Stimulated activated naive B cell treated with anti-CD40 and anti-IgM and Interleukin-4, amounts not matched to agents 10 μg/mL and 1 μg/mL and 100 μg/mL, for 72 hours (primary cell): Measurements from ENCODE around the gene CNTNAP1.

Experiments
- ATAC-seq, 2 donors: fragments of 150-1000 bp; cut with Tn5 transposase; replicated peaks; 2 replicates each; pipeline ENCODE4 v1.10.0; 2021; ENCODE audit warnings: moderate library complexity in 1 of 2
- DNase-seq: peaks from one replicate; pipeline ENCODE4 v3.0.0; 2021
- H3K27ac Mint-ChIP-seq: one replicate; pipeline ENCODE4 v1.8.0; 2022; ENCODE audit warnings: mild to moderate bottlenecking, mixed read lengths
- H3K27me3 Mint-ChIP-seq, 2 donors: one replicate each; pipeline ENCODE4 v1.8.0; 2022; ENCODE audit warnings: mixed read lengths in 2 of 2
- H3K36me3 Mint-ChIP-seq, 2 donors: one replicate each; pipeline ENCODE4 v1.8.0; 2022; ENCODE audit warnings: mixed read lengths in 2 of 2, mild to moderate bottlenecking in 1 of 2
- H3K4me1 Mint-ChIP-seq, 2 donors: one replicate each; pipeline ENCODE4 v1.8.0; 2022; ENCODE audit warnings: mixed read lengths in 2 of 2, mild to moderate bottlenecking in 1 of 2
- H3K4me3 Mint-ChIP-seq, 2 donors: one replicate each; pipeline ENCODE4 v1.8.0; 2022; ENCODE audit warnings: mild to moderate bottlenecking in 2 of 2, mixed read lengths in 2 of 2, moderate library complexity in 1 of 2
- H3K9me3 Mint-ChIP-seq, 2 donors: one replicate each; pipeline ENCODE4 v1.8.0; 2022; ENCODE audit warnings: mixed read lengths in 2 of 2, mild to moderate bottlenecking in 1 of 2

The CNTNAP1 gene

GRCh38 chr17:42685831-42686230 lies 3.5 kb downstream of the CNTNAP1 start:
- Mint-ChIP-seq H3K27me3 (peaks cover 26 to 36% of the 10 kb centered on the region in 2 donors), H3K36me3 (peaks cover 2 to 16% of the 10 kb centered on the region in 2 donors), H3K9me3 (no peaks in the 10 kb centered on the region), H3K27ac (peak overlapping the region; percentile 22), H3K4me1 (peaks cover 28 to 31% of the 10 kb centered on the region in 2 donors), H3K4me3 (no peak overlapping the region)
- no peak for DNase-seq
- no peak for ATAC-seq

- DNase-seq (no peak), ATAC-seq (no peak)
- peaks cover 2 to 16% of the 10 kb centered on the region in 2 donors for H3K36me3 Mint-ChIP-seq
- H3K4me3 Mint-ChIP-seq = no peak overlapping the region
- no peak overlapping the region for H3K27ac Mint-ChIP-seq
- H3K4me1 Mint-ChIP-seq = peaks cover 24% of the 10 kb centered on the region in 2 donors
- H3K9me3 Mint-ChIP-seq = no peaks in the 10 kb centered on the region
- H3K27me3 Mint-ChIP-seq = peaks cover 20 to 29% of the 10 kb centered on the region in 2 donors
These were observed 4.3 kb downstream of the CNTNAP1 start for GRCh38 chr17:42686520-42687128.

- peaks cover 2 to 16% of the 10 kb centered on the region in 2 donors for H3K36me3 Mint-ChIP-seq
- peaks cover 9 to 17% of the 10 kb centered on the region in 2 donors for H3K27me3 Mint-ChIP-seq
- ATAC-seq (no peak), DNase-seq (no peak)
- peak overlapping the region; percentile 59 for H3K27ac Mint-ChIP-seq
- no peak overlapping the region for H3K4me3 Mint-ChIP-seq
- no peaks in the 10 kb centered on the region for H3K9me3 Mint-ChIP-seq
- peaks cover 12 to 14% of the 10 kb centered on the region in 2 donors for H3K4me1 Mint-ChIP-seq
These were observed 5.5 kb downstream of the CNTNAP1 start for GRCh38 chr17:42687707-42688320.

GRCh38 chr17:42690596-42690995 lies 8.3 kb downstream of the CNTNAP1 start:
- DNase-seq (no peak), ATAC-seq (no peak)
- Mint-ChIP-seq H3K36me3 (peaks cover 3 to 19% of the 10 kb centered on the region in 2 donors), H3K27ac (peak overlapping the region; percentile 39), H3K4me1 (no peaks in the 10 kb centered on the region), H3K4me3 (no peak overlapping the region), H3K27me3 (no peaks in the 10 kb centered on the region), H3K9me3 (no peaks in the 10 kb centered on the region)

GRCh38 chr17:42691021-42691545 lies 8.8 kb downstream of the CNTNAP1 start:
- peaks cover 5 to 20% of the 10 kb centered on the region in 2 donors for H3K36me3 Mint-ChIP-seq
- H3K9me3 Mint-ChIP-seq = no peaks in the 10 kb centered on the region
- peak overlapping the region; percentile 39 for H3K27ac Mint-ChIP-seq
- DNase-seq (no peak), ATAC-seq (peak in 1 of 2 donors; percentile 23)
- no peaks in the 10 kb centered on the region for H3K4me1 Mint-ChIP-seq
- H3K4me3 Mint-ChIP-seq = no peak overlapping the region
- no peaks in the 10 kb centered on the region for H3K27me3 Mint-ChIP-seq

GRCh38 chr17:42692489-42692888 lies 10.2 kb downstream of the CNTNAP1 start:
- H3K4me3 Mint-ChIP-seq = no peak overlapping the region
- peaks cover 5 to 16% of the 10 kb centered on the region in 2 donors for H3K36me3 Mint-ChIP-seq
- ATAC-seq = no peak
- H3K27ac Mint-ChIP-seq = no peak overlapping the region
- no peaks in the 10 kb centered on the region for H3K4me1 Mint-ChIP-seq
- no peaks in the 10 kb centered on the region for H3K9me3 Mint-ChIP-seq
- H3K27me3 Mint-ChIP-seq = no peaks in the 10 kb centered on the region
- DNase-seq = no peak

GRCh38 chr17:42694524-42694923 lies 12.2 kb downstream of the CNTNAP1 start:
- H3K27ac Mint-ChIP-seq = no peak overlapping the region
- H3K4me3 Mint-ChIP-seq = no peak overlapping the region
- peaks cover 7 to 23% of the 10 kb centered on the region in 2 donors for H3K36me3 Mint-ChIP-seq
- no peak for ATAC-seq
- no peak for DNase-seq
- no peaks in the 10 kb centered on the region for H3K27me3 Mint-ChIP-seq
- no peaks in the 10 kb centered on the region for H3K9me3 Mint-ChIP-seq
- no peaks in the 10 kb centered on the region for H3K4me1 Mint-ChIP-seq

- ATAC-seq = no peak
- peak overlapping the region; percentile 22 for H3K27ac Mint-ChIP-seq
These were observed 13.2 kb downstream of the CNTNAP1 start for GRCh38 chr17:42695500-42695899.

GRCh38 chr17:42697108-42697811 lies 14.9 kb downstream of the CNTNAP1 start:
- ATAC-seq = no peak
- H3K4me3 Mint-ChIP-seq = no peak overlapping the region
- no peaks in the 10 kb centered on the region for H3K9me3 Mint-ChIP-seq
- DNase-seq = no peak
- H3K4me1 Mint-ChIP-seq = peaks cover 9 to 12% of the 10 kb centered on the region in 2 donors
- H3K27me3 Mint-ChIP-seq = no peaks in the 10 kb centered on the region
- H3K27ac Mint-ChIP-seq = no peak overlapping the region
- H3K36me3 Mint-ChIP-seq = peaks cover 29 to 48% of the 10 kb centered on the region in 2 donors

More at GRCh38 chr17:42695500-42695899, 13.2 kb downstream of the CNTNAP1 start:
- Mint-ChIP-seq H3K4me1 (no peaks in the 10 kb centered on the region), H3K4me3 (no peak overlapping the region), H3K9me3 (no peaks in the 10 kb centered on the region), H3K36me3 (peaks cover 13 to 31% of the 10 kb centered on the region in 2 donors), H3K27me3 (no peaks in the 10 kb centered on the region)
- DNase-seq = no peak

GRCh38 chr17:42698736-42699414 lies 16.5 kb downstream of the CNTNAP1 start:
- Mint-ChIP-seq H3K27ac (no peak overlapping the region), H3K9me3 (no peaks in the 10 kb centered on the region), H3K4me3 (no peak overlapping the region), H3K27me3 (no peaks in the 10 kb centered on the region), H3K4me1 (peaks cover 15 to 28% of the 10 kb centered on the region in 2 donors), H3K36me3 (peaks cover 42 to 57% of the 10 kb centered on the region in 2 donors)
- DNase-seq (no peak), ATAC-seq (no peak)

GRCh38 chr17:42699415-42699740 lies 17.0 kb downstream of the CNTNAP1 start:
- peaks cover 48 to 63% of the 10 kb centered on the region in 2 donors for H3K36me3 Mint-ChIP-seq
- no peaks in the 10 kb centered on the region for H3K9me3 Mint-ChIP-seq
- ATAC-seq (no peak), DNase-seq (no peak)
- H3K4me3 Mint-ChIP-seq = no peak overlapping the region
- no peaks in the 10 kb centered on the region for H3K27me3 Mint-ChIP-seq
- H3K4me1 Mint-ChIP-seq = peaks cover 18 to 33% of the 10 kb centered on the region in 2 donors
- H3K27ac Mint-ChIP-seq = no peak overlapping the region

GRCh38 chr17:42700586-42701289 lies 18.4 kb downstream of the CNTNAP1 start:
- no peaks in the 10 kb centered on the region for H3K9me3 Mint-ChIP-seq
- peaks cover 48 to 69% of the 10 kb centered on the region in 2 donors for H3K36me3 Mint-ChIP-seq
- peaks cover 27 to 47% of the 10 kb centered on the region in 2 donors for H3K4me1 Mint-ChIP-seq
- no peak for ATAC-seq
- H3K27me3 Mint-ChIP-seq = no peaks in the 10 kb centered on the region
- no peak overlapping the region for H3K4me3 Mint-ChIP-seq
- no peak overlapping the region for H3K27ac Mint-ChIP-seq
- DNase-seq = no peak

GRCh38 chr17:42702446-42702845 lies 20.1 kb downstream of the CNTNAP1 start:
- Mint-ChIP-seq H3K27ac (peak overlapping the region; percentile 16), H3K4me1 (peaks cover 33 to 60% of the 10 kb centered on the region in 2 donors), H3K27me3 (no peaks in the 10 kb centered on the region), H3K9me3 (no peaks in the 10 kb centered on the region), H3K36me3 (peaks cover 50 to 70% of the 10 kb centered on the region in 2 donors), H3K4me3 (peak overlapping the region; percentile 36 to 40)
- no peak for DNase-seq
- peak; percentile 33 for ATAC-seq

- DNase-seq (no peak), ATAC-seq (peak; percentile 42 to 44)
- peak overlapping the region; percentile 42 to 47 for H3K4me3 Mint-ChIP-seq
- H3K27me3 Mint-ChIP-seq = no peaks in the 10 kb centered on the region
- H3K27ac Mint-ChIP-seq = peak overlapping the region; percentile 68
- H3K36me3 Mint-ChIP-seq = peaks cover 66 to 81% of the 10 kb centered on the region in 2 donors
- peaks cover 40 to 68% of the 10 kb centered on the region in 2 donors for H3K4me1 Mint-ChIP-seq
- H3K9me3 Mint-ChIP-seq = no peaks in the 10 kb centered on the region
These were observed 22.1 kb downstream of the CNTNAP1 start for GRCh38 chr17:42704490-42704836.
